Vagina (tissue), 2 donors: ENCODE data around the gene ADISSP.

ENCODE experiments used
- CTCF ChIP-seq, 3 experiments: fragments of 450-650 bp in 2 of 3; fragments of 200-600 bp in 1 of 3; sonication (generic) in 1 of 3; IDR thresholded peaks; one replicate each; pipeline ENCODE4 v1.5.1; 2017 to 2019; ENCODE audit warnings: antibody characterized with exemption in 3 of 3, mild to moderate bottlenecking in 2 of 3, moderate library complexity in 2 of 3
- POLR2A ChIP-seq, 2 donors: fragments of 450-650 bp; IDR thresholded peaks; one replicate each; pipeline ENCODE4 v1.6.1; 2017; ENCODE audit warnings: antibody characterized with exemption in 2 of 2, mild to moderate bottlenecking in 2 of 2, moderate library complexity in 2 of 2
- POLR2AphosphoS5 ChIP-seq, 2 donors: sonication (generic); formaldehyde crosslinking; IDR thresholded peaks; one replicate each; pipeline ENCODE4 v1.9.0; 2017; ENCODE audit warnings: antibody characterized with exemption in 2 of 2, mild to moderate bottlenecking in 2 of 2, low read depth in 1 of 2; ENCODE audit not compliant: insufficient read depth in 1 of 2

- TF ChIP-seq POLR2AphosphoS5 (IDR thresholded peaks at IDR 0.05; ENCODE audit: insufficient read depth in 1 of 2, low read depth in 1 of 2) (no peak), CTCF (IDR thresholded peaks at IDR 0.05) (no peak), POLR2A (IDR thresholded peaks at IDR 0.05) (no peak)
These were observed 485 bp downstream of the ADISSP start for GRCh38 chr20:3767110-3767426.
